Cardiac muscle cell (in vitro differentiated cells and primary cell): ENCODE measurements around the gene UBL5. TPM values are rescaled to one million over a fixed set of nuclear protein-coding genes. Genes with fewer than 3 reads are reported as not detected.

Experiments used
- DNase-seq, 2 donors: peaks; one replicate each; pipeline versions ENCODE4 v3.0.0 to v3.0.0-alpha.2; 2010 to 2017; ENCODE audit warnings: low read depth in 1 of 2, low spot score in 1 of 2
- H3K27ac ChIP-seq: fragments of 200-600 bp; sonication (generic); 2 replicates; pipeline ENCODE4 v1.5.1; 2016
- H3K27me3 ChIP-seq: fragments of 200-600 bp; sonication (generic); 2 replicates; pipeline ENCODE4 v1.6.0; 2016; ENCODE audit warnings: control low read depth
- H3K36me3 ChIP-seq: fragments of 200-600 bp; sonication (generic); 2 replicates; pipeline ENCODE4 v1.5.1; 2016; ENCODE audit warnings: control low read depth
- H3K4me1 ChIP-seq: fragments of 200-600 bp; sonication (generic); 2 replicates; pipeline ENCODE4 v1.8.1; 2017; ENCODE audit warnings: low read depth, mild to moderate bottlenecking, mixed run types
- H3K4me3 ChIP-seq: fragments of 200-600 bp; sonication (generic); 2 replicates; pipeline ENCODE4 v1.5.1; 2016; ENCODE audit warnings: mild to moderate bottlenecking
- H3K9me3 ChIP-seq: fragments of 200-600 bp; sonication (generic); 2 replicates; pipeline ENCODE4 v1.5.1; 2017; ENCODE audit warnings: low read depth, mild to moderate bottlenecking, control low read depth
- polyA plus RNA-seq: library from polyadenylated mRNA; unstranded; fragments of >200 nt; fragmentation: Nextera tagmentation; extraction: Ambion mirVana; gene quantifications from 2 replicates; pipeline ENCODE4 v1.2.1, GENCODE V29; 2016
- total RNA-seq: library from RNA; depleted of rRNA; stranded (reverse); fragments of >200 nt; gene quantifications from 2 replicates; pipeline ENCODE4 v1.2.3, GENCODE V29; 2016
- TF ChIP-seq, protein P1 (sequence below): IDR thresholded peaks from 2 replicates; pipeline ENCODE4 v1.5.1; 2012; ENCODE audit warnings: low read depth, mild to moderate bottlenecking, low read length

Gene UBL5
- total and polyA plus RNA-seq, 2 experiments from 2014 or later: 511 to 943 TPM

DNA sequence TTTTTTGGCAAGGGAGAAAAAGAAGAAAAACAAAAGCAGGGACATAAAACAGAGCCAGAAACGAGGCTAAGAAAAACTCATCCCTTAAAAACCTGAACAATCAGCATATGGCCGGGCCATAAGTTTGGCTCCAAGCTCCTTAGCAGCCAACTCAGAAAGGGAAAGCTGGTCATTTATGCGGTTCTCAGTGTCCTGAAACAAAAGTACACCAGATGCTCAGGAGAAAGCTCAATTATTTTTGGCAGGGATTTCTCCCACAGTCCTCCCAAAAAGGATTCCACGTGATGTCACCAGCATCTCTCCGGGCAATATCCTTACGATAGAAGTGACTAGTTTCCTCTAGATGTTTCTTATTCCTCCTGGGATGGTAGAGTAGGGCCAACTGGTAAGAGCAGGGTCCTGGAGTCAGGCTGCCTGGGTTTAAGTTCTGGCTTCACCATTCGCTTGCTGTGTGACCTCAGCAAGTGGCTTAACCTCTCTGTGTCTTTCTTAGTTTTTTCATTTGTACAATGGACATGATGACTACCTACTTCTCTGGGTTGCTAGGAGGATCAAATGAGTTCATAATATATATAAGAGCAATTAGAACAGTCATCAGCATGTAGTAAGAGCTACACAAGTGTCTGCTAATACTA is 41.4 kb downstream of the UBL5 start:
- TF ChIP-seq, protein P1, sequence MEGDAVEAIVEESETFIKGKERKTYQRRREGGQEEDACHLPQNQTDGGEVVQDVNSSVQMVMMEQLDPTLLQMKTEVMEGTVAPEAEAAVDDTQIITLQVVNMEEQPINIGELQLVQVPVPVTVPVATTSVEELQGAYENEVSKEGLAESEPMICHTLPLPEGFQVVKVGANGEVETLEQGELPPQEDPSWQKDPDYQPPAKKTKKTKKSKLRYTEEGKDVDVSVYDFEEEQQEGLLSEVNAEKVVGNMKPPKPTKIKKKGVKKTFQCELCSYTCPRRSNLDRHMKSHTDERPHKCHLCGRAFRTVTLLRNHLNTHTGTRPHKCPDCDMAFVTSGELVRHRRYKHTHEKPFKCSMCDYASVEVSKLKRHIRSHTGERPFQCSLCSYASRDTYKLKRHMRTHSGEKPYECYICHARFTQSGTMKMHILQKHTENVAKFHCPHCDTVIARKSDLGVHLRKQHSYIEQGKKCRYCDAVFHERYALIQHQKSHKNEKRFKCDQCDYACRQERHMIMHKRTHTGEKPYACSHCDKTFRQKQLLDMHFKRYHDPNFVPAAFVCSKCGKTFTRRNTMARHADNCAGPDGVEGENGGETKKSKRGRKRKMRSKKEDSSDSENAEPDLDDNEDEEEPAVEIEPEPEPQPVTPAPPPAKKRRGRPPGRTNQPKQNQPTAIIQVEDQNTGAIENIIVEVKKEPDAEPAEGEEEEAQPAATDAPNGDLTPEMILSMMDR: no peak
- Histone ChIP-seq H3K27ac (no peak overlapping the region), H3K4me1 (peaks cover 5% of the 10 kb centered on the region), H3K9me3 (no peaks in the 10 kb centered on the region), H3K27me3 (no peaks in the 10 kb centered on the region), H3K36me3 (no peaks in the 10 kb centered on the region), H3K4me3 (no peak overlapping the region)
- no peak for DNase-seq

DNA sequence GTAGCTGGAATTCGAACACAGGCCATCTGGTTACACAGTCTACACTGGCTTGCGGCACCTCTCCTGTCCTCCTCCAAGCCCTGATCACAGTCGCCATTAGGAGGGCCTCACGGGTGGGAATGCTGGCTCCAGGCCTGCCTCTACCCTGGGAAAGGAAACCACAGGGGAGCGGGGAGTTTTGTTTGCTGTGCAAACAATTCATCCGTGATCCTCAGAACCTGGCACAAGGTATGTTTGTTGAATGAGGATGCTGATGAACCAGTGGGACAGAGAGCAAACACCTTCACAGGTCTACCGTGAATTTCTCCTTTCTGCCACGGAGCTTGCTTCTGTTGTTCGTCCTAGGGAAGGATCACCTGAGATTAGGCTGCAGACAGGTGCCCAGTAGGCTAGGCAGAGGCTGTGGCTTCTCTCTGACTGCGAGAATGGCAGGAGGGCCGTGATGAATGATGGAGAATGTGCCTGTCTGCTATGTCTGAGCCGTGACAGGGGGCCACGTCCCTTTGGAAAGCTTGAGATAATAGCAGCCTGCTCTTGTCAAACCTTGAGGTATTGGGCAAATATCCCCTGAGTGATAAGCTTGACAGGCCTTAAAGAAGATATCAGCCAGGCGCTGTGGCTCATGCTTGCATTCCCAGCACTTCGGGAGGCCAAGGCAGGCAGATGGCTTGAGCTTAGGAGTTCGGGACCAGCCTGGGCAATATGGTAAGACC is 44.1 kb downstream of the UBL5 start:
- H3K27ac ChIP-seq: peak overlapping the region; percentile 57
- no peaks in the 10 kb centered on the region for H3K9me3 ChIP-seq
- TF ChIP-seq, protein P1: no peak
- no peaks in the 10 kb centered on the region for H3K36me3 ChIP-seq
- H3K27me3 ChIP-seq: no peaks in the 10 kb centered on the region
- no peak overlapping the region for H3K4me3 ChIP-seq
- peak in 1 of 2 donors; percentile 14 for DNase-seq
- peaks cover 5% of the 10 kb centered on the region for H3K4me1 ChIP-seq

DNA sequence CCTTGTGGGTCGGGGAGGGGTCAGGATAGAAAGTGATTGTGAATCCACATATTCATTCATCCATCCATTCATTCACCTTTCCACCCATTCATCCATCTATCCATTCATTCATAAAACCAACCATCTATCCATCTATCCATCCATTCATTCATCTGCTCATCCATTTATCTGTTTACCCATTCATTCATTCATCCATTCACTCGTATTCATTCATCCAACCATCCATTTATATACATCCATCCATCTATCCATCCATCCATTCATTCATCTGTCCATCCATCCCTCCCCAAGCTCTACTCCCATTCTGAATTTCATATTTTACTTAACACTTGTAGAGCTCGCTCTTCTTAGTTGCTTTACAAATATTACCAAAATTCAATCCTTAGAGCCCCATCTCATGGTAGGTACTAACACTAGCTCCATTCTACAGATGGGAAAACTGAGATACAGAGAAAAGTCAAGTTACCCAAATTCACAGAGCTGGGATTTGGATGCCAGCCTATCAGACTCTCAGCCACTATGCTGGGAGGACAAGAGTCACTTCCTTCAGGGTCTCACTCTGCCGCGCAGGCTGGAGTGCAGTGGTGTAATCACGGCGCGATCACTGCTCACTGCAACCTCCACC is 45.0 kb downstream of the UBL5 start:
- no peak overlapping the region for H3K4me3 ChIP-seq
- H3K4me1 ChIP-seq: peaks cover 5% of the 10 kb centered on the region
- TF ChIP-seq, protein P1: no peak
- peak overlapping the region; percentile 57 for H3K27ac ChIP-seq
- no peaks in the 10 kb centered on the region for H3K27me3 ChIP-seq
- DNase-seq: no peak
- no peaks in the 10 kb centered on the region for H3K36me3 ChIP-seq
- no peaks in the 10 kb centered on the region for H3K9me3 ChIP-seq

DNA sequence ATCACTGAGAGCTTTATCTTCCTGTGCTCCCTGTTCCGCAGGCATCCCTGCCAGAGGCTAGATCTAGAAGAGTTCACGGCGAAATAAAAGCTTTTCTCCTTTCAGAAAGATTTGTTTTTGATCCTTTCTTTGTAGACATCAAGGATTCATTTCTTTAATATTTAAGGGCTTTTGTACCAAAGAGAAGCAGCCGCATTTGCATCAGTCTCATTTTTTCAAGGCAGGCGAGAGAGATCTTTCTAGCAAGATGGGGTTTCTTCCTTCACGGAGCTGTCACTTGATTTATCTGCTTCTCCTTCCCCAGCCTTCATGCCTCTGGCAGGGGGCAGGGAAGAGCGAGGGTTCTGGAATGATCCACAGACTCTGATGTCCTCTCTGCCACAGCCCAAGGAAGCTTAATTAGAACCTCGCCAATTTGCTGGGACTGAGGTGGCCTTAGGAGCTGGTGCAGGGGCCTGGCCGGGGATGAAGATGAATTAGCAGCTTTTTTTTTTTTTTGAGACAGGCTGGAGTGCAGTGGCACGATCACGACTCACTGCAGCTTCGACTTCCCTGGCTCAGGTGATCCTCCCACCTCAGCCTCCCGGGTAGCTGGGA is 47.4 kb downstream of the UBL5 start:
- TF ChIP-seq, protein P1: no peak
- Histone ChIP-seq H3K9me3 (no peaks in the 10 kb centered on the region), H3K4me1 (peaks cover 5% of the 10 kb centered on the region), H3K27ac (no peak overlapping the region), H3K36me3 (no peaks in the 10 kb centered on the region), H3K4me3 (no peak overlapping the region), H3K27me3 (no peaks in the 10 kb centered on the region)
- DNase-seq: no peak

DNA sequence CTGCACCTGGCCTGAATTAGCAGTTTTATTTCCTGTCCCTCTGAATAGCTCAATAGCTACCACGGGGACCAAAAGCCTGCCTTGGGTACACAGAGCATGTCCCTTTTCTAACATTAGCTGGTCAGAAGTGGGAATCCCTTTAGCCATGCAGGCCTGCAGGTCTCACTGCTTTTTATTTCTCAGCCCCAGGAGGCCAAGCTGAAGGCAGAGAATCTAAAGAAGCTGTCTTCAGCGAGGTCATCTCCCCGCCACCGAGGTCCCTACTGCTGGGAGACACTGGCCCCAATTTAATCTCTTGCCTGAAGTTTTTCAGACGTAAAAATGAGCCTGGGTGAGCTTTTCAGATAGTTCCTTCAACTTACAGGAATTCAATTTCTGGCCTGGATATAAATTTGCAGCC is 48.1 kb downstream of the UBL5 start:
- H3K27ac ChIP-seq: no peak overlapping the region
- no peaks in the 10 kb centered on the region for H3K27me3 ChIP-seq
- DNase-seq: no peak
- no peaks in the 10 kb centered on the region for H3K36me3 ChIP-seq
- TF ChIP-seq, protein P1: no peak
- no peaks in the 10 kb centered on the region for H3K9me3 ChIP-seq
- peaks cover 5% of the 10 kb centered on the region for H3K4me1 ChIP-seq
- H3K4me3 ChIP-seq: no peak overlapping the region
